IMR-90 (cell line): ENCODE data around the gene PTGES3L. TPM values are rescaled to one million over a fixed set of nuclear protein-coding genes. Genes with fewer than 3 reads are reported as not detected.
A peak's percentile ranks its signal among the peaks of the same experiment; 100 is the strongest.

ENCODE experiments used
- ATAC-seq: fragments of 200-7000 bp; cut with Tn5 transposase; 2 replicates; pipeline ENCODE4 v1.9.1; 2020; ENCODE audit warnings: low read depth, mild to moderate bottlenecking, moderate library complexity
- BruUV-seq: library from RNA; stranded (reverse); fragments of 400-500 nt; replicated peaks from 2 replicates; lab custom pipeline; 2021; lab: Mats Ljungman, UMichigan
- CTCF ChIA-PET: fragments of 300-600 bp; formaldehyde crosslinking; extraction: SDS; loops from one replicate; lab custom pipeline; 2021; ENCODE audit warnings: antibody characterized with exemption; lab: Yijun Ruan, JAX
- POLR2A ChIA-PET: fragments of 300-600 bp; sonication (Branson Sonifier 250); formaldehyde crosslinking; loops from one replicate; lab custom pipeline; 2022; ENCODE audit warnings: antibody characterized with exemption; ENCODE audit not compliant: unreplicated experiment; lab: Charles Lee
- DNase-seq: peaks from one replicate; pipeline ENCODE4 v3.0.0; 2013
- H2AFZ ChIP-seq: replicated peaks from 2 replicates; pipeline ENCODE3; 2013; ENCODE audit warnings: low read length, mild to moderate bottlenecking; ENCODE audit not compliant: poor library complexity
- H2AK5ac ChIP-seq: 2 replicates; pipeline ENCODE4 v1.6.1; 2013; ENCODE audit warnings: low read depth, low read length, inconsistent platforms
- H2AK9ac ChIP-seq: replicated peaks from 2 replicates; pipeline ENCODE3; 2013; ENCODE audit warnings: mild to moderate bottlenecking, low read depth, low read length, moderate library complexity; ENCODE audit not compliant: poor library complexity
- H2BK120ac ChIP-seq: 2 replicates; pipeline ENCODE4 v1.6.1; 2013; ENCODE audit warnings: low read depth, low read length, inconsistent platforms
- H2BK15ac ChIP-seq: 3 replicates; pipeline ENCODE4 v1.6.1; 2013; ENCODE audit warnings: low read depth, low read length, inconsistent platforms
- H2BK20ac ChIP-seq: 2 replicates; pipeline ENCODE4 v1.6.1; 2013; ENCODE audit warnings: low read depth, mild to moderate bottlenecking, inconsistent platforms, low read length, moderate library complexity
- H2BK5ac ChIP-seq: 2 replicates; pipeline ENCODE4 v1.6.1; 2013; ENCODE audit warnings: mild to moderate bottlenecking, low read depth, low read length, inconsistent platforms; ENCODE audit not compliant: poor library complexity, severe bottlenecking
- H3K14ac ChIP-seq: replicated peaks from 2 replicates; pipeline ENCODE4 v1.6.1; 2013; ENCODE audit warnings: low read depth, low read length, inconsistent platforms
- H3K18ac ChIP-seq: 2 replicates; pipeline ENCODE4 v1.6.1; 2013; ENCODE audit warnings: low read depth, low read length, control low read depth
- H3K23ac ChIP-seq: 2 replicates; pipeline ENCODE4 v1.6.1; 2013; ENCODE audit warnings: low read depth, low read length, inconsistent platforms
- H3K27ac ChIP-seq: 2 replicates; pipeline ENCODE4 v1.5.1; 2013; ENCODE audit warnings: mild to moderate bottlenecking, control low read depth, low read length; ENCODE audit not compliant: insufficient read depth
- H3K27me3 ChIP-seq: 2 replicates; pipeline ENCODE4 v1.6.1; 2013; ENCODE audit warnings: low read length; ENCODE audit not compliant: control insufficient read depth, insufficient read depth
- H3K36me3 ChIP-seq: 2 replicates; pipeline ENCODE4 v1.6.1; 2013; ENCODE audit warnings: low read length, mixed read lengths; ENCODE audit not compliant: control insufficient read depth, insufficient read depth
- H3K4ac ChIP-seq: 2 replicates; pipeline ENCODE4 v1.6.1; 2013; ENCODE audit warnings: low read depth, low read length, inconsistent platforms
- H3K4me1 ChIP-seq: 2 replicates; pipeline ENCODE4 v1.6.1; 2013; ENCODE audit warnings: low read length, mixed read lengths; ENCODE audit not compliant: control insufficient read depth, insufficient read depth
- H3K4me2 ChIP-seq: 2 replicates; pipeline ENCODE4 v1.6.1; 2013; ENCODE audit warnings: low read depth, mild to moderate bottlenecking, control low read depth, low read length, moderate library complexity
- H3K4me3 ChIP-seq: 2 replicates; pipeline ENCODE4 v1.5.1; 2013; ENCODE audit warnings: low read depth, mild to moderate bottlenecking, control low read depth, low read length, moderate library complexity; ENCODE audit not compliant: insufficient read depth
- H3K56ac ChIP-seq: 2 replicates; pipeline ENCODE4 v1.6.1; 2013; ENCODE audit warnings: low read length, inconsistent platforms; ENCODE audit not compliant: insufficient read depth; ENCODE audit errors: extremely low read depth
- H3K79me1 ChIP-seq, 2 experiments: 2 replicates each; pipeline ENCODE4 v1.6.1; 2013; ENCODE audit warnings: low read length in 2 of 2, inconsistent platforms in 1 of 2, low read depth in 1 of 2
- H3K9ac ChIP-seq: 2 replicates; pipeline ENCODE4 v1.6.1; 2013; ENCODE audit warnings: low read depth, low read length, control low read depth
- H3K9me1 ChIP-seq: 2 replicates; pipeline ENCODE4 v1.6.1; 2013; ENCODE audit warnings: low read length, inconsistent platforms; ENCODE audit not compliant: insufficient read depth
- H3K9me3 ChIP-seq: 2 replicates; pipeline ENCODE4 v1.6.1; 2013; ENCODE audit warnings: low read length; ENCODE audit not compliant: control insufficient read depth, insufficient read depth
- H4K20me1 ChIP-seq: 2 replicates; pipeline ENCODE4 v1.6.1; 2013; ENCODE audit warnings: low read length, inconsistent platforms; ENCODE audit not compliant: insufficient read depth
- H4K5ac ChIP-seq: 2 replicates; pipeline ENCODE4 v1.6.1; 2013; ENCODE audit warnings: mild to moderate bottlenecking, low read depth, low read length, control low read depth
- H4K8ac ChIP-seq, 2 experiments: 2 replicates each; pipeline ENCODE4 v1.6.1; 2013; ENCODE audit warnings: low read depth in 2 of 2, low read length in 2 of 2, control low read depth in 1 of 2, inconsistent platforms in 1 of 2
- H4K91ac ChIP-seq: 2 replicates; pipeline ENCODE4 v1.6.1; 2013; ENCODE audit warnings: low read depth, low read length, inconsistent platforms; ENCODE audit not compliant: insufficient read depth
- BHLHE40 ChIP-seq: fragments of 150-350 bp; IDR thresholded peaks from 2 replicates; pipeline ENCODE4 v1.6.1; 2016; ENCODE audit warnings: mild to moderate bottlenecking, low read depth, low read length
- POLR2A ChIP-seq: IDR thresholded peaks from 2 replicates; pipeline ENCODE4 v1.6.1; 2012; ENCODE audit warnings: mild to moderate bottlenecking, low read depth, low read length
- RAD21 ChIP-seq: IDR thresholded peaks from 2 replicates; pipeline ENCODE4 v1.6.1; 2012; ENCODE audit warnings: low read length, improper control_type of control experiment
- WGBS, 2 experiments: methylation state at CpG; one replicate each; pipeline versions ENCODE4 v1.1.5 to v1.1.7; 2013; ENCODE audit warnings: missing lambda C conversion rate in 2 of 2; ENCODE audit not compliant: insufficient read length in 1 of 2; ENCODE audit errors: extremely low coverage in 2 of 2; 5-methylcytosine and 5-hydroxymethylcytosine counted together
- dilution Hi-C: fragments of 300-500 bp; cut with HindIII; formaldehyde crosslinking; loops from one replicate; pipeline ENCODE4 v1.14.3; 2018; ENCODE audit warnings: low sequenced_read_pairs; ENCODE audit not compliant: unreplicated experiment
- in situ Hi-C: fragments of 300-500 bp; cut with MboI; formaldehyde crosslinking; loops from 3 replicates; pipeline ENCODE4 v1.14.3; 2019; ENCODE audit warnings: low sequenced_read_pairs, inconsistent platforms, mixed read lengths
- intact Hi-C: fragments of 100-400 bp; cut with micrococcal nuclease; formaldehyde crosslinking; loops from 2 replicates; pipeline ENCODE4 v1.10.0; 2022
- polyA plus RNA-seq, 3 experiments: library from polyadenylated mRNA; depleted of rRNA; stranded (reverse); fragments of >200 nt; gene quantifications; 2 replicates each; pipeline ENCODE4 v1.2.3, GENCODE V29; 2012; ENCODE audit warnings: low replicate concordance in 1 of 3
- total RNA-seq: library from RNA; depleted of rRNA; stranded (reverse); fragments of >200 nt; gene quantifications from 2 replicates; pipeline ENCODE4 v1.2.3, GENCODE V29; 2012

The PTGES3L gene
- total and polyA plus RNA-seq, 2 of the 4 experiments (the other 2 are of a cell fraction) = 1.4 to 2.4 TPM

DNA sequence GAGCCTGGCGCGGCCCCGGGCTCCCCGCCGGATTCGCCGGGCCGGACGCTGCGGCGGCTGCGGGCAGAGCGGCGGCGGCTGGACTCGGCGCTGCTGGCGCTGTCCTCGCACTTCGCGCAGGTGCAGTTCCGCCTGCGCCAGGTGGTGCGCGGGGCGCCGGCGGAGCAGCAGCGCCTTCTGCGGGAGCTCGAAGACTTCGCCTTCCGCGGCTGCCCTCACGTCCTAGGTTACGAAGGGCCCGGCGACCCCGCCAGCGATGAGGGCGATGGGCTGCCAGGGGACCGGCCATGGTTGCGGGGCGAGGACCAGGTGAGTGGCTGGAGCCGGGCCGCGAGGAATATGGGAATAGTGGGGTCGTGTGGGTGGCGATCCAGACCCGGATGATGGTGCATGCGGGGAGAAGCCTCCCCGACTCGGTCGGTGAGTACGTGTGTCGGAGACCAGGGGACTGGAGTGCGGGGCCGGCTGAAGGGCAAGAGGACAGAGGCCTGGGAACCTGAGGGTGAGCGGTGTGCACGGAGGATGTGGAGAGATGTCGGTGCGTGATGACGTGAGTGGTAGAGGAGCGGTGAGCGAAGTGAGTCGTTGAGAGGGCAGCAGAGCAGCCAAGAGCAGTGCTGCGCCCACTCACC is 1.0 kb upstream of the PTGES3L start:
- dilution Hi-C loops = no loop called here
- BruUV-seq = no TSS peak

More for the DNA sequence above, 1.0 kb upstream of the PTGES3L start:
- H4K8ac ChIP-seq = peak overlapping the region in 1 of 2 experiments; percentile 70; a peak in 3 of 4 replicates
- H3K4ac ChIP-seq = peak overlapping the region; percentile 43; the same call in 1 of the 2 replicates
- no peak overlapping the region for H2BK15ac ChIP-seq
- H3K27me3 ChIP-seq = no peaks in the 10 kb centered on the region
- no peaks in the 10 kb centered on the region for H3K9me3 ChIP-seq
- H2BK5ac ChIP-seq = peak overlapping the region; percentile 50
- H3K9me1 ChIP-seq = peaks cover 18% of the 10 kb centered on the region
- peaks cover 6% of the 10 kb centered on the region for H3K4me1 ChIP-seq
- H2AFZ ChIP-seq = peak overlapping the region; percentile 99
- peak overlapping the region; percentile 11 for H2AK5ac ChIP-seq
- ATAC-seq (peak; percentile 66), DNase-seq (peak; percentile 64)
- peak overlapping the region; percentile 99 for H2AK9ac ChIP-seq
- H2BK20ac ChIP-seq = no peak overlapping the region
- no peak overlapping the region for H3K18ac ChIP-seq
- H3K27ac ChIP-seq = peak overlapping the region; percentile 74
- H3K79me1 ChIP-seq = peaks cover 0 to 58% of the 10 kb centered on the region in 2 experiments; a peak in 3 of 4 replicates
- H3K14ac ChIP-seq = peak overlapping the region; percentile 17
- CTCF ChIA-PET = no interaction called here
- peak overlapping the region; percentile 50 for H3K56ac ChIP-seq
- POLR2A ChIA-PET = interaction anchor here (2.0 kb wide), 1 partner anchor 17 kb away, joined by 6 read pairs; the partner anchor contains the start of gene RPL27
- TF ChIP-seq POLR2A (peak; percentile 30; the same call in 1 of the 2 replicates), BHLHE40 (no peak), RAD21 (peak; percentile 21; the same call in 1 of the 2 replicates)
- H2BK120ac ChIP-seq = no peak overlapping the region
- intact Hi-C loops = no loop called here
- WGBS, 2 experiments = 3% methylated on average over 23 of the region's 67 CpGs; no CpG with 5 or more reads in 1 of the 2 experiments
- peak overlapping the region; percentile 76 for H3K4me3 ChIP-seq
- peak overlapping the region; percentile 75 for H3K9ac ChIP-seq
- peak overlapping the region; percentile 99 for H3K4me2 ChIP-seq
- H3K23ac ChIP-seq = peak overlapping the region; percentile 81
- H3K36me3 ChIP-seq = peaks cover 2% of the 10 kb centered on the region
- H4K91ac ChIP-seq = no peak overlapping the region; the same call in 1 of the 2 replicates
- peaks cover 10% of the 10 kb centered on the region; the same call in 1 of the 2 replicates for H4K20me1 ChIP-seq
- peak overlapping the region; percentile 4; the same call in 1 of the 2 replicates for H4K5ac ChIP-seq
- in situ Hi-C loops = loop anchor here (25.0 kb wide), 1 partner anchor 381 kb away; no protein-coding TSS in a partner anchor
